ENCODE results near the gene IQSEC3.

DNA sequence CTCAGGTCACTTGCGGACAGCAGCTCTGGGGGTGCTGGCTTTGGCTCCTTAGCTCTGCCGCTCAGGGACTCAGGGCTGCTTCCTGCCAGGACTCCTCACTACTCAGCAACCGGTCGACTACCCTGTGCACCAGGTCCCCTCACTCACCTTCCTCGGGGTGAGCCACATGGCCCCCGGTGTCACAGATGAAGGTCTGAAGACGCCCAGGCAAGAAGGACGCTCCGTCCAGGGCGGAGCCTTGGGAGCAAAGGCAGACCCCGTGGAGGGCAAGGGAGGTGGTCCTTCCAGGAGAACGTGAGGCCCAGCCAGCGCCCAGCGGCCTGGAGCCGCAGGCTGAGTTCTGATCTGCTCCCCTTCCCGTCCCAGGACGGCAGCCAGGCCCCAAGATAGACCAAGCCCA is 115.4 kb downstream of the IQSEC3 start:
- TF ChIP-seq, protein P1, sequence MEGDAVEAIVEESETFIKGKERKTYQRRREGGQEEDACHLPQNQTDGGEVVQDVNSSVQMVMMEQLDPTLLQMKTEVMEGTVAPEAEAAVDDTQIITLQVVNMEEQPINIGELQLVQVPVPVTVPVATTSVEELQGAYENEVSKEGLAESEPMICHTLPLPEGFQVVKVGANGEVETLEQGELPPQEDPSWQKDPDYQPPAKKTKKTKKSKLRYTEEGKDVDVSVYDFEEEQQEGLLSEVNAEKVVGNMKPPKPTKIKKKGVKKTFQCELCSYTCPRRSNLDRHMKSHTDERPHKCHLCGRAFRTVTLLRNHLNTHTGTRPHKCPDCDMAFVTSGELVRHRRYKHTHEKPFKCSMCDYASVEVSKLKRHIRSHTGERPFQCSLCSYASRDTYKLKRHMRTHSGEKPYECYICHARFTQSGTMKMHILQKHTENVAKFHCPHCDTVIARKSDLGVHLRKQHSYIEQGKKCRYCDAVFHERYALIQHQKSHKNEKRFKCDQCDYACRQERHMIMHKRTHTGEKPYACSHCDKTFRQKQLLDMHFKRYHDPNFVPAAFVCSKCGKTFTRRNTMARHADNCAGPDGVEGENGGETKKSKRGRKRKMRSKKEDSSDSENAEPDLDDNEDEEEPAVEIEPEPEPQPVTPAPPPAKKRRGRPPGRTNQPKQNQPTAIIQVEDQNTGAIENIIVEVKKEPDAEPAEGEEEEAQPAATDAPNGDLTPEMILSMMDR (conservative IDR thresholded peaks at IDR 0.05; ENCODE audit: low read length) = no peak
- TF ChIP-seq EZH2phosphoT487 (IDR thresholded peaks at IDR 0.05; ENCODE audit: borderline replicate concordance, low read depth, low read length) = no peak

Measured in OCI-LY7 (cell line).